Stimulated activated CD8-positive, alpha-beta memory T cell treated with anti-CD3 and anti-CD28 coated beads, Interleukin-7, amount 100 ng/mL, for 4 hours (primary cell): Measurements from ENCODE around the gene SLC25A22.

Source experiments
- DNase-seq, 2 donors: peaks; one replicate each; pipeline ENCODE4 v3.0.0-alpha.2; 2020; ENCODE audit warnings: low read depth in 2 of 2

The SLC25A22 gene

GRCh38 chr11:773425-773824 lies 24.7 kb downstream of the SLC25A22 start:
- no peak for DNase-seq

- DNase-seq: no peak
Measured at GRCh38 chr11:772429-773390, 25.4 kb downstream of the SLC25A22 start.

- no peak for DNase-seq
Measured at GRCh38 chr11:771617-772204, 26.4 kb downstream of the SLC25A22 start.

GRCh38 chr11:770642-771616 lies 27.2 kb downstream of the SLC25A22 start:
- DNase-seq: no peak

GRCh38 chr11:769887-770641 lies 28.0 kb downstream of the SLC25A22 start:
- DNase-seq: no peak

GRCh38 chr11:767238-767637 lies 30.8 kb downstream of the SLC25A22 start:
- no peak for DNase-seq

GRCh38 chr11:766936-767210 lies 31.2 kb downstream of the SLC25A22 start:
- DNase-seq: no peak

GRCh38 chr11:766106-766935 lies 31.8 kb downstream of the SLC25A22 start:
- DNase-seq: no peak

- no peak for DNase-seq
Measured at GRCh38 chr11:765802-766091, 32.3 kb downstream of the SLC25A22 start.

GRCh38 chr11:765025-765801 lies 32.9 kb downstream of the SLC25A22 start:
- peak in 1 of 2 donors; percentile 39 for DNase-seq

GRCh38 chr11:764322-765024 lies 33.6 kb downstream of the SLC25A22 start:
- no peak for DNase-seq

- no peak for DNase-seq
Measured at GRCh38 chr11:763549-764321, 34.3 kb downstream of the SLC25A22 start.

- DNase-seq: no peak
Measured at GRCh38 chr11:763073-763463, 35.0 kb downstream of the SLC25A22 start.

GRCh38 chr11:762421-763072 lies 35.5 kb downstream of the SLC25A22 start:
- no peak for DNase-seq

- no peak for DNase-seq
Measured at GRCh38 chr11:761526-762108, 36.5 kb downstream of the SLC25A22 start.

- DNase-seq: no peak
Measured at GRCh38 chr11:760236-760635, 37.8 kb downstream of the SLC25A22 start.

- no peak for DNase-seq
Measured at GRCh38 chr11:749731-750130, 48.4 kb downstream of the SLC25A22 start.

GRCh38 chr11:748007-748359 lies 50.1 kb downstream of the SLC25A22 start:
- DNase-seq: no peak
